Cardiac septum (tissue), 1 donor: ENCODE results near the gene LMF2. TPM values are rescaled to one million over a fixed set of nuclear protein-coding genes. Genes with fewer than 3 reads are reported as not detected.

Experiments
- DNase-seq: peaks from one replicate; pipeline ENCODE4 v3.0.0-alpha.2; 2020; ENCODE audit warnings: low spot score
- intact Hi-C: fragments of 100-400 bp; cut with DNase I; formaldehyde crosslinking; loops from one replicate; pipeline ENCODE4 v1.14.0; 2022
- total RNA-seq: library from RNA; stranded (reverse); fragmentation: NEBNext Ultra II Directional; extraction: Animal tissue kit (Norgen Biotek cat#: 25700); gene quantifications from one replicate; pipeline ENCODE4 v1.2.1, GENCODE V29; 2021
- donor health status: DM: no; HTN: no; CAD: no.

The LMF2 gene
- total RNA-seq, 1 donor from 2014 or later = 28.7 TPM

DNA sequence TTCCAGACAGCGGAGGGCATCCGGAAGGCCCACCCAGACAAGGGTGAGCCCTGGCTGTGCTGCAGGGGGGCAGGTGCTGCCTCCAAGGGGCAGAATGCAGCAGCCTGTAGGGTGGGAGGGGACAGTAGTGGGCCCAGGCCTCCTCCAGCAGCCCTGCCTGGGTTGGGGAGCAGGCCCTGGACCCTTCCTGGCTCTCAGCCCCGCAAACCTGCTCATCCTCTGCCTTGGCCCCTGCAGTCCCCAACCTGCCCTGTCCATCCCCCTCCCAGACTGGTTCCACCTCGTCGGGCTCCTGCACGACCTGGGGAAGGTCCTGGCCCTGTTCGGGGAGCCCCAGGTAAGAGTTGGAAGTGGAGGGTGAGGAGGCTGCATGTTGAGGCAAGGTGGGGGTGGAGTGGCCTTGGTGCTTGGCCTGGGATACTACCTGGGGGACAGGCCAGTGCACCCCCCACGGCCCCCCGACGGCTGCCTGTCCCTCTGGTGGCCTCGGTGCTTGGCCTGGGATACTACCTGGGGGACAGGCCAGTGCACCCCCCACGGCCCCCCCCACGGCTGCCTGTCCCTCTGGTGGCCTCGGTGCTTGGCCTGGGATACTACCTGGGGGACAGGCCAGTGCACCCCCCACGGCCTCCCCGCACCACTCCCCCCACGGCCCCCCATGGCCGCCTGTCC, 19.4 kb downstream of the LMF2 start:
- intact Hi-C loops = no loop called here
- no peak for DNase-seq

DNA sequence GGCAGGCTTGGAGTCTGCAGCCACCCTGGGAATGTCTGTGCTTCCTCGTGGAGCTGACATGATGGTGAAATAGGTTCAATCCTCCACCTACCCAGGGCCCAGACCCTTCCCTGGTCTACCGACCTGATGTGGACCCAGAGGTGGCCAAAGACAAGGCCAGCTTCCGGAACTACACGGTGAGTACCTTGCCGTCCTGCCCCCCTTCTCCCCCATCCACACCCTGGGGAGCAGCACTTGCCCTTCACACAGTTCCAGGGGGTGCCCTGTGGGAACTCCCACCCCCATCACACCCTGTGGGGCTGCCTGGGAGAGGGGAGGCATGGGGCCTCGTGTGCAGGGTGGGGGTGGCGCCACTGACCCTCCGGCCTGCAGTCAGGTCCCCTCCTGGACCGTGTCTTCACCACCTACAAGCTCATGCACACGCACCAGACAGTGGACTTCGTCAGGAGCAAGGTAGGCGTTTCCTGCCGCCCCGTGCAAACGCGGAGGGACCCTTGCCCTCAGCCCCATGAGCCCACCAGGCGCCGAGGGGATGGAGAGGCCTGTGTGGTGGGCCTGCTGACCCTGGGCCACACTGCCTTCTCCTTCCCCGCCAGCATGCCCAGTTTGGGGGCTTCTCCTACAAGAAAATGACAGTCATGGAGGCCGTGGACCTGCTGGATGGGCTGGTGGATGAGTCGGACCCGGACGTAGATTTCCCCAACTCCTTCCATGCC, 20.1 kb downstream of the LMF2 start:
- DNase-seq = no peak
- intact Hi-C loops = no loop called here

DNA sequence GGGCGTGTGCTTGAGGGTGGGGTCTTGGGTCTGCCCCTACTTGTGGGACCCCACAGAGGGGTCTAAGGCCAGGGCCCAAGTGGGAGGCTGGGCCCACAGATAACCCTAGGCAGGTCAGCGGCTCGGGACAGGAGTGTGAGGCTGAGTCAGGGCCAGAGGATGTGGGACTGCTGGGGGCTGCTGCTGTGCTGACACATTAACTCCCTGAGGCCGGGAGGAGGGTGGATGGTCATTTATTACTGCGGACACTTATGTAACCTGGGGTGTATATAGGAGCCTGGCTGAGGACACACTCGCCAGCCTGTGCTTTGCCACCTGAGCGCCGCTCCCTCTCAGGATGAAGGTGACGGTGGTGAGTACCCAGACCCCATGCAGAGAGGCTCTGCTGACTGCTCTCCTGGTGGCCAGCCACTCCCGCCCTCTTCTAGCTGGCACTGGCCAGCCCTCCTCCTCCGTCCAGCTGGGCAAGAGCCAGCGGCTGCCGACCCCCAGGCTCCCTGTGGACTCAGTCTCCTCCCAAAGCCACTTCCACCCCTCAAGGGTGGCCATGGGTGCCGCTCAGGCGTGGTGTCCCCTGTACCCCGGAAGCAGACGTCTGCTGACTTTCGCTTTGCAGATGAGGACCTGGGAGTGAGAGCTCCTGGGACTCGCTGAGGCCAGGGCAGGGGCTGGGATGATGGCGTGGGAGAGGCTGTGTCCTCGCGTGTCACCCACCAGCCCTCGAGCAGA, 20.8 kb downstream of the LMF2 start, which contains the start of gene MIOX:
MIOX (plus strand) TSS at position 299 of the 729 bp plus-strand sequence; CDS start at position 338, 39 bp downstream.
- intact Hi-C loops = no loop called here
- no peak for DNase-seq

DNA sequence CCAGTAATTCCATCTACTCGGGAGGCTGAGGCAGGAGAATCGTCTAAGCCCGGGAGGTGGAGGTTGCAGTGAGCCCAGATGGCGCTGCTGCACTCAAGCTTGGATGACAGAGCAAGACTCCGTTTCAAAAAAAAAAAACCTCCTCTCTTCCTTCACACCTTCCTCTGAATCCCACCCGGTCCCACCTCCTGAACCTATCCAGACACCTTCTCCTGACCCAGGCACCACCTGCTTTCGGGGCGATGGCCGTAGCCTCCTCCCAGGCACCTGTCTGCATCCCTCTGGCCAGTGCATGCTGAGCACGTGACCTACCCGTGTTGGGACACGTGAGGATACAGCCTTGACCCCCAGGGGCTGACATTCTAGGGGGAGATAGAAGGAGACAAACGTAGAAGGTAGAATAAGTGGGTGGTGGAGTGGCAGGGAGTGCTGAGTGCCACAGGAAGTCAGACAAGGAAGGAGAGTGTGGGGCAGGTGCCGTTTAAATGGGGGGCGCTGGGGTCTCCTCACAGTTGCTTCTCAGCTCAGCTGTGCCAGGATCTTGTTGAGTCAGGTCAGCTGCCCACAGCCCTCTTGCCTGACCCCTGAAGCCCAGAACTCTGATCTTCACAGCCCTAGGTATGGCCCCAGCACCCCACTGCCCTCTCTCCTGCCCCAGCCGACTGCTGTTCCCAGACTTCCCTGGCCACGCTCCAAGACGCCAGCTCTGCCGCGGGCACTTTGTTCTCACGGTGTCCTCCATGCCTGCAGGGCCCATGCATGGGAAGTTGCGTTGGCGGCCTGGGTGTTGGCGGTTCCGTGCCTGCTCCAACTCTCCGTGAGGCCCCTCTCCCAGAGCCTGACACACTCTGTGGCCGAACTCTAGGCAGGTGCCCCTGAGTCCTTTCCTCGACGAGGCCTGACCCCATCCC, 22.0 kb downstream of the LMF2 start:
- intact Hi-C loops = no loop called here
- no peak for DNase-seq

DNA sequence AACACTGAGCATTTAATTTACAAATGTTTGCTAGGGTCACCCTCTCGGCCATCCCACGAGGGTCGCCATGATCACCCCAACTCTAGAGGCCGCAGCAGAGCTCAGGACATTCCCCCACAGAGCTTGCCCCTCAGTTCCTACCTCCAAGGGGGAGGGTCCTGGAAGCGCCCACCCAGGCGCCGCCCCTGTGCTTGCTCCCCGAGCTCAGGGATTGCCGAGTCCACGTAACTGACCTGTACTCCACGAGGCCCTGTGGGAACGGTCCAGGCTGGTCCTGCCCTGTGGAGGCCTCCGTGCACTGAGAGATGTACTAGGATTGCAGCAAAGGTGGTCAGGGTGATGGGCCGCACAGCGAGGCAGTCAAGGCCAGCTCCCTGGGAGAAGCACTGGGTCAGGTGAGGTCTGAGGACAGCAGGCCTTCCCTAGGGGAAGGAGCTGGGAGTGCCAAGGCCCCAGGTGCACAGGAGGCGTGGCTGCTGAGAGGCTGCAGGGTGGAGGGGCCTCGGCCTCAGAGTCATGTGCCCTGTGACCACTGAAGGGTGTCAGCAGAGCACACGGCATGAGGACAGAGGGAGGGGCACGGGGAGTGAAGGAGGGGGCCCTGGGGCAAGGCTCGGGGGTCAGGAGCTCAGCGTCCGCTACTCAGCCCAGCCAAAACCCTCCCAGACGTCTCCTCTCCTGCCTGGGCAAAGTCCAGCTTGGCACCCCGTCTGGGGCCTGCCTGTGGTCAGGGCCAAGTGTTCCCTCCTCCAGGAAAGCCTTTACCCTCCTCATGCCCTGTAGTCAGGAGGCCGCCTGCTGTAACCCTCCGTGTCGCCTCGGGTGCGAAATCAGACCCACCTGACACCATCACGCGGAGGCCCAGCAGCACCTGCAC, 23.3 kb downstream of the LMF2 start:
- no peak for DNase-seq
- intact Hi-C loops = no loop called here

DNA sequence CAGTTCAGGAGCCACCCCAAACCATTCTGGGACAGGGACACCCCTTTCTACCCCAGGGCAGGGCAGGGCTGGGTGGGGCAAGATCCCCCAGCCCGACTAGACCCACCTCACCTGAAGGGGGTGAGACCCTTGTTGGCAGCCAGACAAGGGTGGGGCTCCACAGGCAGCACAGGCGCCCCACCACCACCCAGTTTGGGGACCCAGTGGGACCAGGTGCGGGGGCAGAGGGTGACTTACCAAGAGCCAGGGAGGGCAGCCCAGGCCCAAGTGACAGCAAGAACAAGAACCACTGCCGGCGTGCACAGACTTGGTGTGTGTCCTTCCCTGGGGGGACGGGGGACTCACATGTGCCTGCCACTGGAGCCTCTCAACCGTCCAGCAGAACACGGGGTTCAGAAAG, 23.9 kb downstream of the LMF2 start:
- no peak for DNase-seq
- intact Hi-C loops = no loop called here

DNA sequence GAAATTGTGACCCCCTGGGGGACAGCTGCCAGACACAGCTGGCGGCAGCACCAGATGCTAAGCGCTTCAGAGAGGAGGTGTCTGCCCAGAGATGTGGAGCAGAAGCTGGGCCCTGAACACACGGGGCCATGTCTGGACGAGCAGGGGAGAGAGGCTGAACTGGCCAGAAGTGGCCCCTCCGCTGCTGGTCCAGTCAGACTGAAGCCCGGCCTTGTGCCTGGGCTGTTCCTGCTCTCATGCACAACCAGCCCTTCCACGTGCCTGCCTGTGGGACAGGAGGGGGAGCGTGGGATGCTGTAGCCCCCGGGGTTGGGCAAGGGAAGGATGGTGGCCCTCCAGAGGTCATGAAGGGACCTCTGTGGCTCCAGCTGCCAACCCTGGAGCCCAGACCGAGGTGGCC, 24.4 kb downstream of the LMF2 start:
- intact Hi-C loops = no loop called here
- no peak for DNase-seq

DNA sequence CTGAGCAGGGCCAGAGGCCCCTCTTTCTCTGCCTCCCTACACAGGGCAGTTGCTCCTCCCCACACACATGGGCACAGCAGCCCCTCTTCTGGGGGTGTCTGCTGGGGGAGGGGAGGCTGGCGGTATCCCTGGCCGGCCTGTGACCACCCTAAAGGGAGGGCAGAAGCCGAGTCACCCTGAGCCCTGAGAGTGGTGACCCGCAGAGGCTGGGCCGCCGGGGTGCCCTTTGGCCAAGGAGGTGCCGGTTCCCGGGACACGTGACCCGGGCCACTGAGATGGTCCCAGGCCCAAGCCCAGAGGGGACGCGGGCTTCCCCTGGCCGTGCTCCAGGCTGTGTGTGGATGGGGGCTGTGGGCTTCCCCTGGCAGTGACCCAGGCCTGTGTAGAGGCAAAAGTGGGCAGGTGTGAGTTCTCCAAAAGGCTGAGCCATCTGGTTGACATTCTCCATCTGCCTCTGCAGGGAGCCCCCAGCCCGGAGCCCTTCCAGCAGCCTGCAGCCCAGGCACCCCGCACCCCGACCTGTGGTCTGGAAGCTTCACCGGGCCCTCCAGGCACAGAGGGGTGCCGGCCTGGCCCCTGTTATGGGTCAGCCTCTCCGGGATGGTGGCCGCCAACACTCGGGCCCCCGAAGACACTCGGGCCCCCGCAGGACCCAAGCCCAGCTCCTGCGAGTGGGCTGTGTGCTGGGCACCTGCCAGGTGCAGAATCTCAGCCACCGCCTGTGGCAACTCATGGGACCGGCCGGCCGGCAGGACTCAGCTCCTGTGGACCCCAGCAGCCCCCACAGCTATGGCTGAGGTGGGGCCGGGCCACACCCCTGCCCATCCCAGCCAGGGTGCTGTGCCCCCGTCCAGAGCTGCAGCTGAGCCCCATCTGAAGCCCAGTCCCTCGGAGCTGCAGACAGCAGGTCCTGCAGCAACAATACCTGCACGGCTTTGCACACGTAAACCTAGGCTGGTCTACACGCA, 25.1 kb downstream of the LMF2 start:
- DNase-seq = no peak
- intact Hi-C loops = no loop called here

DNA sequence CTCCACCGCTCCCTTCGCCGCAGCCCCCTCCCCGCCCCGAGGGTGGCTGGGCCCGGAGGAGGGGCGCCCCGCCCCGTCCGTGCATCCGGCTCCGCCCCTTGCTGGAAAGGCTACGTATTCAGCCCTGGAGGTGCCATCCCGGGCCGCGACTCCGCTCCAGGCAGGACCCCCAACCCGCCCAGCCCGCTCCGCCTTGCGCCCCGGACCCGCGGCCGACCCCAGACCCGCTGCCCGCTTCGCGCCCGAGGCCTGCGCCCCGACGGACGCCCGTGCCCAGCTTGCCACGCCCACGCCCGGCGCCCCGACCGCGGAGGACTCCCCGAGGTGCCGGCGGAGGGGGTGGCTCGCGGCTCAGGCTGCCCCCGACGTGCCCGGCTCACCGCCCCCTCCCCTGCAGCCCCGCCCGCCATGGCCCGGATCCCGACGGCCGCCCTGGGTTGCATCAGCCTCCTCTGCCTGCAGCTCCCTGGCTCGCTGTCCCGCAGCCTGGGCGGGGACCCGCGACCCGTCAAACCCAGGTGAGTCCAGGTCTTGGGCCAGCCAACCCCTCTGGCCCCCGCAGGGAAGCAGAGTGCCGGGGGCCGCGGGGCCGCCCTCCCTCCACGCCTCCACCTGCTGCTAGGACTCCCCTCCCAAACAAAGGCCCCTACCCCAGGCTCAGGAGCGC, 25.9 kb downstream of the LMF2 start, which contains the start of gene ADM2:
ADM2 (plus strand) TSS at position 104 of the 667 bp plus-strand sequence; CDS start at position 409, 305 bp downstream.
- intact Hi-C loops = no loop called here
- no peak for DNase-seq

DNA sequence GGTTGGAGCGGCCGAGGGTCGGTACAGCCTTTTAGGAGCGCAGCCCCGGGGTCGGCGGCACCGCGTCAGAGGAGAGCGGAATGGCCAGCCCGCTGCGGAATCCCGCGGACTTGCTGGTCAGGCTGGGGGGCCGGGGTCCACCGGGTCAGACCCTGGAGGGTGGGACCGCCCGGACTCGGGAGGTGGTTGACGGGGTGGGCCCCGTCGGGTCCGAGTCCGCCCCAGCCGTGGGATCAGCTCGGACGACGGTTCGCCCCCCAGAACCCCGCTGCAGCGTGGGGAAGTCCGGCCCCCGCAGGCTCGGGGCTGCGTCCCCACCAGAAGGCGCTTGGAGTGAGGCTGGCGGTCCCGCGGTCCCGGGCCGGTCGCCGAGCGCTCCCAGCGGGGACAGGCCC, 26.5 kb downstream of the LMF2 start:
- intact Hi-C loops = no loop called here
- no peak for DNase-seq

DNA sequence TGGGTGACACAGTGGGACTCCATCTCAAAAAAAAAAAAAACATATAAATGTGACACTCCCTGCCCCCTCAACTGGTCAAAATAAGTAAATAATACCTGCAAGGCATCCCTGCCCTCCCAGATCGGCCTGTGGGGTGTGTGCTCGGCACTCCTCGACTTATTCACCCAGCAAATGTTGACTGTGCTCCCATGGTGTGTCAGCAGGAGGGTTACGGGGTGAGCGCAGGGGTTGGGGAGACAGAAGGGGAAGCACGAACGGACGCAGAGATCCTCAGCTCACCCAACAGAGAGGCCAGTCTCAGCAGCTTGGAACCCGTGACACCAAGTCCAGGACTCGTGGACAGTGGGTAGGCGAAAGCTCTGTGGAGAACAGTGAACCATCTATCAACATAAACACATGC, 27.8 kb downstream of the LMF2 start:
- intact Hi-C loops = no loop called here
- DNase-seq = no peak

DNA sequence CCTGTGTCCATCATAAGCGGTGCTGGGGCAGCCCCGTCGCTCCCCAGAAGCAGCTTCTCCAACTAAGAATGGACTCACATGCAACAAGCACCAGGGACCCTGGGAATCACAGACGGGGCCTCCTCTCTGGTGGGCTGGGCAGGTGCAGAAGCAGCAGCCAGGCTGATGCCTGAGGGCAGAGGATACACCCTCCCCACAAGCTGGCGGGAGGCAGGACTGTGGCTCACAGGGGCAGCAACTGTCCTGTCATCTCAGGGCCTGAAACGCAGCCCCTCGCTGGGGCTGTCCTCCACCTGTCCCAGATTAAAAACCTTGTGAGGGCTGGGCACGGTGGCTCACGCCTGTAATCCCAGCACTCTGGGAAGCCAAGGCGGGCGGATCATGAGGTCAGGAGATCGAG, 29.6 kb downstream of the LMF2 start:
- intact Hi-C loops = no loop called here
- no peak for DNase-seq

DNA sequence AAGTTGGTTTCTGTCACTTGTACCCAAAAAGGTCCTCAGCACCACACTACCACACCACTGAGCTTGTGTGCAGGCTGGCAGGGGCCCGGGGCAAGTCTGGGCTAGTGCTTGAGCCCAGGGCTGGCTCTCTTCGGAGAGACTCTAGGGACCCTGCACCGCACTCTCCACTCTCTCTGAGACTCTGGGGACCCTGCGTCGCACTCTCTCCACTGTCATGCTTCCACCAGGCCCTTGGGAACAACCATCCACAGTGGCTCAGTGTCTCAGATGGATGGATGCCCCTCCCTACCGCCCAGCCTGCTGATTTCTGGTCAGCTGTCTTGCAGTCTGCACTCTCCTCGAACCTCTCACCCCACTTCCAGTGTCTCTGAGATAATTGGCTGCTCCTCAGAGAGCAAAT, 30.6 kb downstream of the LMF2 start:
- intact Hi-C loops = no loop called here
- no peak for DNase-seq

DNA sequence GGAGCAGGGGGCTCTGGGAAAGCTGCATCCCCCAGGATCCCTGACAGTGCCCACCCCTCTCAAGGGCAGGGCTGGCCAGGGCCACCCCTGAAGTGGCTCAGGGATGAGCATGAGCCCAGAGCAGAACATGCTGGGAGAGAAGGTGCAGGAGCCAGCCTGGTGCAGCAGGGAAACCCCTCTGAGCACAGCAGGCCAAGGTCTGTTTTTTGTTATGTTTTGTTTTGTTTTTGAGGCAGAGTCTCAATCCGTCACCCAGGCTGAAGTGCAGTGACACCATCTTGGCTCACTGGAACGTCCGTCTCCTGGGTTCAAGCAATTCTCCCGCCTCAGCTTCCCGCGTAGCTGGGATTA, 31.9 kb downstream of the LMF2 start:
- no peak for DNase-seq
- intact Hi-C loops = no loop called here

DNA sequence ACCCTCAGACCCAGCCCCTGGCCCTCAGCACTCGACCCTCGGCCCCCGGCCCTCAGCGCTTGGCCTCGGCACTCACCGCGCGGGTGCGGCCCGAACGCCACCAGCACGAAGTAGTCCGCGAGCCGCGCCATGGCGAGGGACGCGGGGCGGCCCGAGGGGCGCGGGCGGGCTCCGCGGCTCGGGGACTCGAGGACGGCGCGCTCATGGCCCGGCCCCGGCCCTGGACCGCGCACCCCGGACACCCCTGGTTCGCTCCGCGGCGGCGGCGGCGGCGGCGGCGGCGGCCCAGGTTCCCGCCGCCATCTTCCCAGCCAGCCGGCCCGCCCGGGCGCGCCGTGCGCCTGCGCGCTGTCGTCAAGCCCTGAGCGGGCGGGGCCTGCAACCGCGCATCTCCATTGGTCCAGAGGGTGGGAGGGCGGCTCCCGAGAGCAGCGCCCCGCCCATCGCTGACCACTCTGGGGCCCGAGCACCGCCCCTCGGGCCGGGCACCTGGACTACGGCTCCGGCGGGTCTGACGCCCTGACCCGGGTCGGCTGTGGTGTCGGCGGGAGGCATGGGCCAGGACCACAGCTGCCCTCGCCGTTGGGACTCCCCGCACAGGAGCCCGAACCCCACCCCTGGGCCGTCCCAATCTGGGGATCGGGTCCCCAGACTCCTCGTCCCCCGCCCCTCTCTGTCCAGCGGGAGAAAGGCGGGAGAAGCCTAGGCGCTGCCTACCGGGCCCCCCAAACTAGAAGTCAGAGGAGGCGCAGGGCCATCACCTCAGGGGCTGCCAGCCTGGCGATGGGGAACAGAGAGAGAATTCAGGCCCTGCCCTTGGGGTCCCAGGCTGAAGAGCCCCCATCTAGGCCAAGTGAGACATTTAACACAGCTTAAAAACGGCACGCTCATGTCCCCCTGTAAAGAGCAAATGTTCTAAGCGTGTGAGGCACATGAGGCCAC, 32.5 kb downstream of the LMF2 start, which contains the start of gene SBF1:
SBF1 (minus strand) TSS at position 326 of the 942 bp plus-strand sequence; CDS start at position 131, 195 bp downstream.
- intact Hi-C loops = no loop called here
- DNase-seq = peak; percentile 98
